ENCODE data around the gene ANKHD1. TPM values are rescaled to one million over a fixed set of nuclear protein-coding genes. Genes with fewer than 3 reads are reported as not detected.

Gene ANKHD1
- total RNA-seq, 1 donor from 2014 or later = 120 TPM

DNA sequence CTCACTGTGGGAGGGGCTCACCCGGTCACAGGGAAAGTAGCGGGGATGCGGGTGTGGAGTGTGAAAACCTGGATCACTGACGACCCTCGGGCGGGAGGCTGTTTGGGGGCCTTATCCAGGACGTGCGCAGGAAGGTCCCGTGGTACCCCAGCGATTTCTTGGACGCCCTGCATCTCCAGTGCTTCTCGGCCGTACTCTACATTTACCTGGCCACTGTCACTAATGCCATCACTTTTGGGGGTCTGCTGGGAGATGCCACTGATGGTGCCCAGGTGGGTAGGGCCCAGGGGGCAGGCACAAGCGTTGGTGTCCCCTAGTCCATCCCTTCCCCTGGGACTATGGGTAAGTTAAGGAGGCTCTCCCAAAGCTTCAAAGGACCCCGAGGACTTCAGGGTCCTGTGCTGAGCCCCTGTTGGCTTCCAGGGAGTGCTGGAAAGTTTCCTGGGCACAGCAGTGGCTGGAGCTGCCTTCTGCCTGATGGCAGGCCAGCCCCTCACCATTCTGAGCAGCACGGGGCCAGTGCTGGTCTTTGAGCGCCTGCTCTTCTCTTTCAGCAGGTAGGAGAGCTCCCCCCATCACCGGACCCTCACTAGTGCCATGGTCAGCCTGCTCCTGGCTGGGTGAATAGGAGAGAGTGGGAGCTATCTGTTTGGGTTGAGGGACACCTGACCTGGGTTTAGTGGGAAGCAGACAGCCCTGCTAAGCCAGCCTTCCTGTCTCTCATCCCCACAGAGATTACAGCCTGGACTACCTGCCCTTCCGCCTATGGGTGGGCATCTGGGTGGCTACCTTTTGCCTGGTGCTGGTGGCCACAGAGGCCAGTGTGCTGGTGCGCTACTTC, 37.8 kb upstream of the ANKHD1 start:
- H3K27ac ChIP-seq = no peak overlapping the region
- no peaks in the 10 kb centered on the region for H3K36me3 ChIP-seq
- TF ChIP-seq, protein P1, sequence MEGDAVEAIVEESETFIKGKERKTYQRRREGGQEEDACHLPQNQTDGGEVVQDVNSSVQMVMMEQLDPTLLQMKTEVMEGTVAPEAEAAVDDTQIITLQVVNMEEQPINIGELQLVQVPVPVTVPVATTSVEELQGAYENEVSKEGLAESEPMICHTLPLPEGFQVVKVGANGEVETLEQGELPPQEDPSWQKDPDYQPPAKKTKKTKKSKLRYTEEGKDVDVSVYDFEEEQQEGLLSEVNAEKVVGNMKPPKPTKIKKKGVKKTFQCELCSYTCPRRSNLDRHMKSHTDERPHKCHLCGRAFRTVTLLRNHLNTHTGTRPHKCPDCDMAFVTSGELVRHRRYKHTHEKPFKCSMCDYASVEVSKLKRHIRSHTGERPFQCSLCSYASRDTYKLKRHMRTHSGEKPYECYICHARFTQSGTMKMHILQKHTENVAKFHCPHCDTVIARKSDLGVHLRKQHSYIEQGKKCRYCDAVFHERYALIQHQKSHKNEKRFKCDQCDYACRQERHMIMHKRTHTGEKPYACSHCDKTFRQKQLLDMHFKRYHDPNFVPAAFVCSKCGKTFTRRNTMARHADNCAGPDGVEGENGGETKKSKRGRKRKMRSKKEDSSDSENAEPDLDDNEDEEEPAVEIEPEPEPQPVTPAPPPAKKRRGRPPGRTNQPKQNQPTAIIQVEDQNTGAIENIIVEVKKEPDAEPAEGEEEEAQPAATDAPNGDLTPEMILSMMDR (IDR thresholded peaks at IDR 0.05) = no peak
- no peaks in the 10 kb centered on the region for H3K27me3 ChIP-seq
- ATAC-seq (no peak), DNase-seq (no peak)
- intact Hi-C loops (cut with DNase I) = no loop called here
- H3K9me3 ChIP-seq = no peaks in the 10 kb centered on the region
- H3K4me1 ChIP-seq = peaks cover 3% of the 10 kb centered on the region
- H3K4me3 ChIP-seq = no peak overlapping the region

DNA sequence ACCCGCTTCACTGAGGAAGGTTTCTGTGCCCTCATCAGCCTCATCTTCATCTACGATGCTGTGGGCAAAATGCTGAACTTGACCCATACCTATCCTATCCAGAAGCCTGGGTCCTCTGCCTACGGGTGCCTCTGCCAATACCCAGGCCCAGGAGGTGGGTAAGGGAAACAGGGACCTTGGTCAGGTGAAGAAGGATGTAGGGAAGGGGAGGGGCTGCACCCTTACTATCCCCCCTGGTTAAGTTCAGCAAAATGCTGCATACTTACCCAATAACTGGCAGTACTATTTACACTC, 37.2 kb upstream of the ANKHD1 start:
- TF ChIP-seq, protein P1 (IDR thresholded peaks at IDR 0.05) = no peak
- peaks cover 3% of the 10 kb centered on the region for H3K4me1 ChIP-seq
- no peak overlapping the region for H3K4me3 ChIP-seq
- H3K27me3 ChIP-seq = no peaks in the 10 kb centered on the region
- no peak for ATAC-seq
- H3K27ac ChIP-seq = no peak overlapping the region
- intact Hi-C loops (cut with DNase I) = no loop called here
- no peaks in the 10 kb centered on the region for H3K36me3 ChIP-seq
- DNase-seq = no peak
- no peaks in the 10 kb centered on the region for H3K9me3 ChIP-seq

DNA sequence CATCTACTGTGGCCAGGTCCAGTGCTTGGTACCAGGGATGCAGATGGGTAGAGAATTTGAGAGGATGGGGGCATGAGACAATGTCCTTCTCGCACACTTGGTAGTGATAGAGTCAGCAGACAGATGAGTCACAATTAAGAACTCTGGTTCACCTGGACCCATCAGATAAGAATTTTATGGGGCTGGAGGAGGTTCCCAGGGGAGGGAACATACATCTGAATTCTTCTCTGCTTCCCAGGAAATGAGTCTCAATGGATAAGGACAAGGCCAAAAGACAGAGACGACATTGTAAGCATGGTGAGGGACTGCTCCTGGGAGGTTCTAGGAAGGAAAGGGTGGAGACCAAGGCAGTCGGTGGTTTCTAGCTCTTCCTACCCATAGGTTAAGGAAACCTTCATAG, 36.4 kb upstream of the ANKHD1 start:
- H3K36me3 ChIP-seq = no peaks in the 10 kb centered on the region
- intact Hi-C loops (cut with DNase I) = no loop called here
- no peaks in the 10 kb centered on the region for H3K9me3 ChIP-seq
- no peaks in the 10 kb centered on the region for H3K27me3 ChIP-seq
- TF ChIP-seq, protein P1 (IDR thresholded peaks at IDR 0.05) = no peak
- DNase-seq (no peak), ATAC-seq (no peak)
- no peak overlapping the region for H3K27ac ChIP-seq
- peaks cover 3% of the 10 kb centered on the region for H3K4me1 ChIP-seq
- H3K4me3 ChIP-seq = no peak overlapping the region

DNA sequence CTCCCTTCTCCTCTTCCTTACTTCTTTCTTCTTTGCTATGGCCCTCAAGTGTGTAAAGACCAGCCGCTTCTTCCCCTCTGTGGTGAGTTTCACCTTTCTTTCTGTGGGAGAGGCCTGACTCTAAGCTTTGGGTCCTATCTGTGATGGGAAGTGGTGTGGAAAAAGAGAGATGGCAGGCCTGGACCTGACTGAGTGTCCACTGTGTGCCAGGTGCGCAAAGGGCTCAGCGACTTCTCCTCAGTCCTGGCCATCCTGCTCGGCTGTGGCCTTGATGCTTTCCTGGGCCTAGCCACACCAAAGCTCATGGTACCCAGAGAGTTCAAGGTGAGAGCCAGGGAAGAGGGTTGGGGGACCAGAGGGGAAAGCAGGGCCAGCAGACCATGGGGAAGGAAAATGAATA, 35.7 kb upstream of the ANKHD1 start:
- DNase-seq = no peak
- H3K27me3 ChIP-seq = no peaks in the 10 kb centered on the region
- TF ChIP-seq, protein P1 (IDR thresholded peaks at IDR 0.05) = no peak
- ATAC-seq = no peak
- no peaks in the 10 kb centered on the region for H3K36me3 ChIP-seq
- no peaks in the 10 kb centered on the region for H3K9me3 ChIP-seq
- no peak overlapping the region for H3K4me3 ChIP-seq
- H3K4me1 ChIP-seq = peaks cover 3% of the 10 kb centered on the region
- intact Hi-C loops (cut with DNase I) = no loop called here
- no peak overlapping the region for H3K27ac ChIP-seq

DNA sequence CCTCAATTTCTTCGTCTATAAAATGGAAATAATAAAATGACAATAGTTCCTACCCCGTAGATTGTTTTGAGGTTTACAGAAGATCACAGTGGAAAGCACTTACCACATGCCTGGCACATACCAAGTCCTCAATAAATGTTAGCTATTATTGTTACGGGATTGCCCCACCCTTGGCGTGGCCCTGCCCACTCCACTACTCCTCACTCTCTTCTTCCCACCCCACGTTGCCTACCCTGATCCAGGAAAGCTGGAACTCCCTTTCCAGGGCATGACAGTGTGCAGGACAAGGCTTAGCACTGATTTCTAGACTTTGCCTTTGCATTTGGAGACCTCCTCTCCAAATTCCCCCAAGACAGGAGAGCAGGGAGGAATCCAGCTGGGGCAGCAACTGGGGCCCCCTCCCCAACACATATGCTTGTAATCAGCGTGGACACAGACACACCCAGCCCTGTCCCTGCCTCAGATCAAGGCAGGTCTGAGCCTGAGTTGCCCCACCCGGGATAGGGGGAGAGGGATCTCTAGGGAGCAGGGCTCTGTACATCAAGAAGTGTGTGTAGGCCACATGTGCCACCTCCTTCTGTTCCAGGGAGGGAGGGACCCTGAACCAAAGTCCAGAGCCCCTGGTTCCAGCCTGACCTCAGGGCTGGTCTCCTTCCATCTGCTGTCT, 34.9 kb upstream of the ANKHD1 start:
- H3K27me3 ChIP-seq = no peaks in the 10 kb centered on the region
- peaks cover 3% of the 10 kb centered on the region for H3K4me1 ChIP-seq
- no peak for ATAC-seq
- H3K27ac ChIP-seq = no peak overlapping the region
- no peaks in the 10 kb centered on the region for H3K9me3 ChIP-seq
- no peaks in the 10 kb centered on the region for H3K36me3 ChIP-seq
- TF ChIP-seq, protein P1 (IDR thresholded peaks at IDR 0.05) = no peak
- intact Hi-C loops (cut with DNase I) = no loop called here
- no peak overlapping the region for H3K4me3 ChIP-seq
- DNase-seq = no peak
